K562 treated with DMSO at 1 percent for 12 hours (cell line): ENCODE measurements around the gene LIPF. TPM values are rescaled to one million over a fixed set of nuclear protein-coding genes. Genes with fewer than 3 reads are reported as not detected.

Experiments used
- total RNA-seq: library from RNA; unstranded; fragments of 300-600 nt; gene quantifications from 2 replicates; pipeline ENCODE4 v1.2.3, GENCODE V29; 2022; ENCODE audit not compliant: insufficient read depth

LIPF gene, protein sequence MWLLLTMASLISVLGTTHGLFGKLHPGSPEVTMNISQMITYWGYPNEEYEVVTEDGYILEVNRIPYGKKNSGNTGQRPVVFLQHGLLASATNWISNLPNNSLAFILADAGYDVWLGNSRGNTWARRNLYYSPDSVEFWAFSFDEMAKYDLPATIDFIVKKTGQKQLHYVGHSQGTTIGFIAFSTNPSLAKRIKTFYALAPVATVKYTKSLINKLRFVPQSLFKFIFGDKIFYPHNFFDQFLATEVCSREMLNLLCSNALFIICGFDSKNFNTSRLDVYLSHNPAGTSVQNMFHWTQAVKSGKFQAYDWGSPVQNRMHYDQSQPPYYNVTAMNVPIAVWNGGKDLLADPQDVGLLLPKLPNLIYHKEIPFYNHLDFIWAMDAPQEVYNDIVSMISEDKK
- not detected in 2 replicates for total RNA-seq

DNA sequence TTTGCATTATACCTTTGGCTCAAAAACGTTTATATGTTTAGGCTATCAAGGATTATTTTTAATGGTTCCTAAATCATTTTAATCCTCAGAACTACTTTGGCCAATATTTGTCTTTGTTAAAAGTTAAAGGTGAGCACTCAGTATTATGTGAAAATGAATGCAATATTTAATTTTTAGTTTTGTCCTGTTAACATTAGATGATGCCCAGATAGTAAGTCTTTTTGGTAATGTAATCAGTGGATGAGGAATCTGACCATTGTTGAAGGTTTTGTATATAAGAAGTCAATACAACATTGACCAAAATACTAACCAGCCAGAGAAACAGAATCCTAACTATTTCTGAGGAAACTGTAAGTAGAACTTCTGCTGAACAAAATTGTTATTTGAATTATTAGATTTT is at the start of gene LIPF:
Gene LIPF (plus strand): TSS at position 301 of the 400 bp plus-strand sequence. CDS start 2,856 bp downstream, outside the sequence.

DNA sequence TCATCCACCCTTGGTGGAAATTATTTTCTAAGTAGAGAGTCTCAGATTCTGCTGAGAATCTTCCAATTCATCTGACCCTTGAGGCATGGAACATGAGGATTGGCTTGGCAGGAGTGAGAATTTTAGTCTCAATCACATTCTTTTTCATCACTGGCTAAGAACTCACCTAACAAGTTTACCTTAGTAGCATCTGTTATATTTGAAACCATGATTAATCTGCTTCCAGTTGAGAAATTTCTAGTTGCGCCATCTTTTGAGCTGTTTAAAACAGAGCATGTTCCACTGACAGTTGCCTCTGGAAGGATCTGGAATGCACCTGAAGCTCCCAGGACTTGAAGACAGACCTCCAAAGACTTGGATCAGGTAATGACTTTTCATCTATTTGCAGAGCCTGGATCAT is 41.7 kb downstream of the LIPF start, which contains the start of gene LIPK:
Gene LIPK (plus strand): TSS at position 292 of the 400 bp plus-strand sequence. CDS start 18,295 bp downstream, outside the sequence.

Other genes starting within 250 kb of the LIPF start
- gene RNLS, start 81.1 kb upstream of the LIPF start, total RNA-seq, result 2.7 TPM in 1 of 2 replicates, not detected in the other
- not detected in 2 replicates for gene LIPJ, start 77.7 kb upstream of the LIPF start, total RNA-seq
- not detected in 2 replicates for gene LIPK, start 41.8 kb downstream of the LIPF start, total RNA-seq
- not detected in 2 replicates for gene LIPN, start 95.6 kb downstream of the LIPF start, total RNA-seq
- not detected in 2 replicates for gene LIPM, start 138.3 kb downstream of the LIPF start, total RNA-seq
- not detected in 2 replicates for gene ANKRD22, start 187.4 kb downstream of the LIPF start, total RNA-seq
- not detected in 2 replicates for gene STAMBPL1, start 215.8 kb downstream of the LIPF start, total RNA-seq